Kidney (tissue), 14 donors: ENCODE data around the gene AMZ1. TPM values are rescaled to one million over a fixed set of nuclear protein-coding genes. Genes with fewer than 3 reads are reported as not detected.

Source experiments
- DNase-seq, 5 donors: peaks; one replicate each; pipeline ENCODE4 v3.0.0-alpha.2; 2013 to 2020
- FAIRE-seq: peaks from 2 replicates; lab custom pipeline; 2012; peaks lifted over from hg19 to GRCh38; lab: Jason Lieb, UNC
- H3K27ac ChIP-seq, 2 donors: one replicate each; pipeline ENCODE4 v1.7.0; 2013; ENCODE audit warnings: low read depth in 2 of 2, low read length in 2 of 2, inconsistent platforms in 1 of 2
- H3K27me3 ChIP-seq: one replicate; pipeline ENCODE4 v1.7.1; 2013; ENCODE audit warnings: low read length, inconsistent platforms; ENCODE audit not compliant: control insufficient read depth, insufficient read depth
- H3K36me3 ChIP-seq, 3 donors: one replicate each; pipeline versions ENCODE4 v1.7.0 to v1.7.1; 2013; ENCODE audit warnings: low read length in 3 of 3, control low read depth in 1 of 3, inconsistent platforms in 1 of 3; ENCODE audit not compliant: insufficient read depth in 3 of 3, control insufficient read depth in 2 of 3
- H3K4me1 ChIP-seq, 3 donors: one replicate each; pipeline versions ENCODE4 v1.7.0 to v1.7.1; 2013; ENCODE audit warnings: low read length in 3 of 3, inconsistent platforms in 1 of 3, low read depth in 1 of 3; ENCODE audit not compliant: control insufficient read depth in 2 of 3, insufficient read depth in 2 of 3
- H3K4me3 ChIP-seq, 3 donors: one replicate each; pipeline versions ENCODE4 v1.7.0 to v1.8.1; 2013; ENCODE audit warnings: low read length in 3 of 3, control low read depth in 1 of 3, inconsistent platforms in 1 of 3
- H3K9ac ChIP-seq, 3 donors: one replicate each; pipeline versions ENCODE4 v1.7.0 to v1.7.1; 2013; ENCODE audit warnings: low read length in 3 of 3, control low read depth in 1 of 3, inconsistent platforms in 1 of 3
- H3K9me3 ChIP-seq, 3 donors: one replicate each; pipeline versions ENCODE4 v1.7.0 to v1.7.1; 2013; ENCODE audit warnings: low read length in 3 of 3, control low read depth in 1 of 3, inconsistent platforms in 1 of 3; ENCODE audit not compliant: control insufficient read depth in 2 of 3, insufficient read depth in 1 of 3
- intact Hi-C: fragments of 100-400 bp; cut with DNase I; formaldehyde crosslinking; loops from one replicate; pipeline ENCODE4 v1.11.1; 2022
- polyA plus RNA-seq: library from polyadenylated mRNA; stranded (reverse); fragments of 350-450 nt; fragmentation: Illumina TruSeq; extraction: RNeasy Lipid Tissue Mini Kit (QIAGEN cat#74804); gene quantifications from one replicate; pipeline ENCODE4 v1.2.3, GENCODE V29; 2014; ENCODE audit warnings: low read depth, low replicate concordance; ENCODE audit not compliant: insufficient read depth
- total RNA-seq: library from RNA; stranded (reverse); fragmentation: NEBNext Ultra II Directional; extraction: Animal tissue kit (Norgen Biotek cat#: 25700); gene quantifications from one replicate; pipeline ENCODE4 v1.2.1, GENCODE V29; 2021
- TF ChIP-seq, protein P1 (sequence below): IDR thresholded peaks from 3 replicates; pipeline ENCODE4 v1.5.1; 2012; ENCODE audit warnings: mild to moderate bottlenecking, moderate library complexity, borderline replicate concordance; ENCODE audit not compliant: insufficient read depth; ENCODE audit errors: extremely low read depth
- donor health status: control.
- donor health status: control.
- donor health status: control.
- donor health status: control.
- donor health status: control.
- donor health status: DM: yes; HTN: yes; CAD: no.
- donor health status: Normal renal cell carcinoma (clear cell type).

The AMZ1 gene
- total and polyA plus RNA-seq, 2 donors from 2014 or later: 0.16 TPM; not detected in 1

GRCh38 chr7:2680256-2680655 is 7.7 kb upstream of the AMZ1 start:
- H3K9me3 ChIP-seq: no peaks in the 10 kb centered on the region
- no peaks in the 10 kb centered on the region for H3K36me3 ChIP-seq
- no peak for FAIRE-seq
- no peak overlapping the region for H3K4me3 ChIP-seq
- DNase-seq: no peak
- intact Hi-C loops: no loop called here
- H3K27me3 ChIP-seq: no peaks in the 10 kb centered on the region
- no peak overlapping the region for H3K9ac ChIP-seq
- H3K27ac ChIP-seq: no peak overlapping the region
- no peaks in the 10 kb centered on the region for H3K4me1 ChIP-seq
- TF ChIP-seq, protein P1, sequence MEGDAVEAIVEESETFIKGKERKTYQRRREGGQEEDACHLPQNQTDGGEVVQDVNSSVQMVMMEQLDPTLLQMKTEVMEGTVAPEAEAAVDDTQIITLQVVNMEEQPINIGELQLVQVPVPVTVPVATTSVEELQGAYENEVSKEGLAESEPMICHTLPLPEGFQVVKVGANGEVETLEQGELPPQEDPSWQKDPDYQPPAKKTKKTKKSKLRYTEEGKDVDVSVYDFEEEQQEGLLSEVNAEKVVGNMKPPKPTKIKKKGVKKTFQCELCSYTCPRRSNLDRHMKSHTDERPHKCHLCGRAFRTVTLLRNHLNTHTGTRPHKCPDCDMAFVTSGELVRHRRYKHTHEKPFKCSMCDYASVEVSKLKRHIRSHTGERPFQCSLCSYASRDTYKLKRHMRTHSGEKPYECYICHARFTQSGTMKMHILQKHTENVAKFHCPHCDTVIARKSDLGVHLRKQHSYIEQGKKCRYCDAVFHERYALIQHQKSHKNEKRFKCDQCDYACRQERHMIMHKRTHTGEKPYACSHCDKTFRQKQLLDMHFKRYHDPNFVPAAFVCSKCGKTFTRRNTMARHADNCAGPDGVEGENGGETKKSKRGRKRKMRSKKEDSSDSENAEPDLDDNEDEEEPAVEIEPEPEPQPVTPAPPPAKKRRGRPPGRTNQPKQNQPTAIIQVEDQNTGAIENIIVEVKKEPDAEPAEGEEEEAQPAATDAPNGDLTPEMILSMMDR: no peak

DNA sequence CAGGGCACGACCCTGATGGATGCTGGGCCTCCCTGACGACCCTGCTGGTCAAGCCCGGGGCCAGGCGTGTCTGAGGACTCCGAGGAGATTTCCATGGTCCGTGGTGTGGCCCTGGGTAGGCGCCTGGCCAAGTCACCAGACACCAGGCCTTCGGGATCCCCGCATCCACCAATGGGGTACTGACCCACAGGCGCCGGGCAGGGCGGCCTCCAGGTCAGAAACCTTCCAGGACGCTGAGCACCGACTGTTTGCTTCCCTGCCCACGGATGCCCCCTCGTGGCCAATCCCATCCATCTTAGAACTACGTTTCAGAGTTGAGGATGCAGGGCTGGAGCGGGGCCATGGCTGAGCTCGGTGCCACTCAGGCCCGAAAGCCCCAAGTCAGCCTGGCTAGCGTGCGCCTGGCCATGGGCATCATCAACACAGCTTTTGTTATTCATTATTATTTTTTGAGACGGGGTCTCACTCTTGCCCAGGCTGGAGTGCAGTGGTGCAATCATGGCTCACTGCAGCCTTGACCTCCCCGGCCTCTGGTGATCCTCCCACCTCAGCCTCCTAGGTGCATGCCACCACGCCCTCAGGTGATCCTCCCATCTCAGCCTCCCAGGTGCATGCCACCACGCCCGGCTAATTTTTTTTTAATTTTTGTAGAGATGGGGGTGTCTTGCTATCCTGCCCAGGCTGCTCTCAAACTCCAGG is 7.1 kb upstream of the AMZ1 start:
- TF ChIP-seq, protein P1: peak; percentile 84
- no peaks in the 10 kb centered on the region for H3K36me3 ChIP-seq
- DNase-seq (peak in 4 of 5 donors; percentile 48 to 89 (median 66)), FAIRE-seq (no peak)
- no peak overlapping the region for H3K27ac ChIP-seq
- intact Hi-C loops: no loop called here
- H3K9ac ChIP-seq: no peak overlapping the region
- H3K4me3 ChIP-seq: no peak overlapping the region
- H3K9me3 ChIP-seq: no peaks in the 10 kb centered on the region
- no peaks in the 10 kb centered on the region for H3K27me3 ChIP-seq
- H3K4me1 ChIP-seq: no peaks in the 10 kb centered on the region

GRCh38 chr7:2681929-2682799 is 5.8 kb upstream of the AMZ1 start:
- FAIRE-seq (no peak), DNase-seq (peak in 1 of 5 donors; percentile 62)
- H3K4me3 ChIP-seq: no peak overlapping the region
- no peaks in the 10 kb centered on the region for H3K4me1 ChIP-seq
- no peaks in the 10 kb centered on the region for H3K9me3 ChIP-seq
- no peaks in the 10 kb centered on the region for H3K36me3 ChIP-seq
- H3K27me3 ChIP-seq: no peaks in the 10 kb centered on the region
- intact Hi-C loops: no loop called here
- no peak overlapping the region for H3K27ac ChIP-seq
- H3K9ac ChIP-seq: no peak overlapping the region
- TF ChIP-seq, protein P1: no peak
